LHCN-M2 (cell line): ENCODE data around the gene FDX1. TPM values are rescaled to one million over a fixed set of nuclear protein-coding genes. Genes with fewer than 3 reads are reported as not detected.
"Not testable (repeated sequence)": the region's sequence is repeated elsewhere in the genome, so short reads cannot be mapped to it uniquely, and the experiment has no call there.

ENCODE experiments used
- DNase-seq: peaks from one replicate; pipeline ENCODE4 v3.0.0-alpha.2; 2012; ENCODE audit warnings: low read depth
- polyA plus RNA-seq: library from polyadenylated mRNA; unstranded; fragments of >200 nt; gene quantifications from one replicate; pipeline ENCODE4 v1.2.1, GENCODE V29; 2012; ENCODE audit warnings: missing spikeins
- total RNA-seq: library from RNA; depleted of rRNA; stranded (reverse); fragments of >200 nt; gene quantifications from 2 replicates; pipeline ENCODE4 v1.2.3, GENCODE V29; 2014; rRNA removed

The FDX1 gene
- total RNA-seq = 18.0 and 19.5 TPM in 2 replicates
- 7.1 TPM for polyA plus RNA-seq

DNA sequence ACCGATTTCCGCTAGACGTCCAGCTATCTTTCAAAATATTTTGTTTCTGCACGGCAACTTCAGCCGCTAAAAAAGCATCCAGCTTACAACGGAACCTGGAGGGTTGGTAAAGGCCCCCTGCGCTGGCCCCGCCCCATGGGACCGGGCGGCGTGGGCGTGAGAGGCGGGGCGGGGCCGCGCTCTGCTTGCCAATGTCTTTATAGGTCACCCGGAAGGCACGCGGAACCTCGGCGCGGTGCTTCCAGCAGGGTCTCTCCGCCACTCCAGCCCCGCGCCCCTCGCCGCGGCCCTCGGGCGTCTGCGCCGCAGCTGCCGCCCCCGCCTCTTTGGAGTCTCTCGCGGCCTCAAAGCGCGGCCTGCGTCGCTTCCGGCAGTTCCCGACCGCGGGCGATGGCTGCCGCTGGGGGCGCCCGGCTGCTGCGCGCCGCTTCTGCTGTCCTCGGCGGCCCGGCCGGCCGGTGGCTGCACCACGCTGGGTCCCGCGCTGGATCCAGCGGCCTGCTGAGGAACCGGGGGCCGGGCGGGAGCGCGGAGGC lies at the start of gene FDX1:
Gene FDX1 (plus strand): TSS at position 218 of the 536 bp plus-strand sequence. CDS start 173 bp downstream, at position 391.
- peak; percentile 75 for DNase-seq

DNA sequence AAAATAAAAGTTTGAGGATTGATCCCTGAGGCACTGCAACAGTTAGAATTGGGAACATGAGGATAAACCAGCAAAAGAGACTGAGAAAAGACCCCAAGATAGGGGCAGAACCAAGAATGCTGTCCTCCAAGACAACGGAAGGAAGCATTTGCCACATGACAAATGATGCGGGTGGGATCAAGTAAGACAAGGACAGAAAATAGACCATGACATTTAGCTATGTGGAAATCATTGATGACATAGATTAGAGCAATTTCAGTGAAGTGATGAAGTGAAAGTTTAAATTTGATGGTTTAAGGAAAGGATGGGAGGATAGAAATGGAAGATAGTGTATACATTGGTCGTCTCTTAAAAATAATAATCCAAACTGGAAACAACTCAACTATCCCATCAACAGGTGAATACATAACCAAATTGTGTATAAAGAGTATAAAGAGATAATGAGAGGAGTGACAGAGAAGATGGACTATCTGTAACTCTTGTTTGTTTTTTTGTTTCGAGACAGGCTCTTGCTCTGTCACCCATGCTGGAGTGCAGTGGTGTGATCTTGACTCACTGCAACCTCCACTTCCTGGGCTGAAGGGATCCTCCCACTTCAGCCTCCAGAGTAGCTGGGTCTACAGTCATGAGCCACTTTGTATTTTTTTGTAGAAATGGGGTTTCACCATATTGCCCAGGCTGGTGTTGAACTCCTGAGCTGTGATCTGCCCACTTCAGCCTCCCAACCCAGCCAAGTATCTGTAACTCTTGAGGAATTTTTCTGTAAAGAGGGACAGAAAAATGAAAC lies 48.7 kb upstream of the FDX1 start:
- DNase-seq = no peak

- not testable (repeated sequence) for DNase-seq
Measured at GRCh38 chr11:110388231-110388630, 41.5 kb upstream of the FDX1 start.

DNA sequence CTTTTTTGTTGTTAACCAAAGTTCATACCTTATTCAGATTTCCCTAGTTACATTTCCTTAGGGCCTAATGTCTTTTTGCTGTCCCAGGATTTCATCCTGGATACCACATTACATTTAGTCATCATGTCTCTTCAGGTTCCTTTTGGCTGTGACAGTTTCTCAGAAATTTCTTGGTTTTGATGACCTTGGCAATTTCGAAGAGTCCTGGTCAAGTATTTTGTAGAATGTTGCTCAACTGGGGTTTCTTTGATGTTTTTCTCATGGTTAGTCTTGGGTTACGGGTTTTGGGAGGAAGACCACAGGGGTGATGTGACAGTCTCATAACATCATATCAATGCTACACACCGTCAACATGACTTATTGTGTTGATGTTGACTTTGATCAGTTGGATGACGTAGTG lies 39.8 kb upstream of the FDX1 start:
- no peak for DNase-seq

DNA sequence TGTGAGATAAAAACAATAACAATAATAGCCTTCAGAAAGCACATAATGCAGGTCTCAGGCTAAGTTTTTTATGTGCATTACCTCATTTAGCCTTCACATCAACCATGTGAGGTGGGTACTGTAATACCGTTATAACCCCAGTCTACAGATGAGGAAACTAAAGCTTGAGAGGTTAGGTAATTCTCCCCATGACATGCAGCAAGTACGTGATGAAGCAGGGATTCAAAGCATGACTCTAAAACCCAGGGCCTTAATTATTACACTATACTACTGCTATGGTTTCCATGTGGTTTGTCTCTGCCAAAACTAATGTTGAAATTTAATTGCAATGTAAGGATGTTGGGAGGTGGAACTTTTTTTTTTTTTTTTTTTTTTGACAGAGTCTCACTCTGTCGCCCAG lies 37.7 kb upstream of the FDX1 start:
- no peak for DNase-seq

- not testable (repeated sequence) for DNase-seq
Measured at GRCh38 chr11:110397668-110398286, 32.0 kb upstream of the FDX1 start.

DNA sequence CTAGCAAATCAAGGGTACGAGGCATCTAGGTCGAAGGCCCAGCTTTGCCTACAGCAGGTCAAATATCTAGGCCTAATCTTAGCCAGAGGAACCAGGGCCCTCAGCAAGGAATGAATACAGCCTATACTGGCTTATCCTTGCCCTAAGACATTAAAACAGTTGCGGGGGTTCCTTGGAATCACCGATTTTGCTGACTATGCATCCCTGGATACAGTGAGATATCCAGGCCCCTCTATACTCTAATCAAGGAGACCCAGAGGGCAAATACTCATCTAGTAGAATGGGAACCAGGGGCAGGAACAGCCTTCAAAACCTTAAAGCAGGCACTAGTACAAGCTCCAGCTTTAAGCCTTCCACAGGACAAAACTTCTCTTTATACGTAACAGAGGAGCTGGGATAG lies 26.2 kb upstream of the FDX1 start:
- DNase-seq = not testable (repeated sequence)

- DNase-seq = not testable (repeated sequence)
Measured at GRCh38 chr11:110405636-110406035, 24.1 kb upstream of the FDX1 start.

DNA sequence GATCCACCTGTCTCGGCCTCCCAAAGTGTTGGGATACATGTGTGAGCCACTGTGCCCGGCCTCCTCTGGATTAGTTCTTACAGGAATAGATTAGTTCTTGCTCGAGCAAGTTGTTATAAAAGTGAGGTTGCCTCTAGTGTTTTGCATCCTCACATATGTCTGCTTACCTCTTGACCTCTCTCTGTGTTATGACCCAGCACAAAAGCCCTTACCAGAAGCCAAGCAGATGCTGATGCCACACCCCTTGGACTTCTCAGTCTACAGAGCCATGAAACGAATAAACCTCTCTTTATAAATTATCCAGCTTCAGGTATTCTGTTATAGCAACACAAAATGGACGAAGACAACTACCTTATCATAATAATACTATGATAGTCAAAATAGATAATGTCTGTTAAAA lies 22.4 kb upstream of the FDX1 start:
- no peak for DNase-seq

DNA sequence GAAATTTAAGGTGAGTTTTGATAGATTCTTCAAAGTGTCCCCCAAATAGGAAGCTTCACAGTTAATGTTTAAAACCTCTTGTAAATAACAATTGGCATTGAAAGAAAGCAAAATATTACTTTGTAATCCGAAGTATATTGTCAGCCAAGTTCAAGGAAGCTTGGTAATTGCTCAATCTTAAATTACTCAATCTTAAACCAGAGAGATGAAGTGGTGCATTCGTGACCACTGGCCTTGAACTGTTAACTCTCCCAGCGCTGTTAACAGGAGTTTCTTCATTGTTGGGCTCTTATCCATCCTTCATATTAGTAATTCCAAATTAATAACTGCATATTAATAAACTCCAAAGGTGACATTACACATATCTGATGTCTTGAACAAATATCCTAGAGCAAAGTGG lies 20.6 kb upstream of the FDX1 start:
- peak; percentile 10 for DNase-seq

DNA sequence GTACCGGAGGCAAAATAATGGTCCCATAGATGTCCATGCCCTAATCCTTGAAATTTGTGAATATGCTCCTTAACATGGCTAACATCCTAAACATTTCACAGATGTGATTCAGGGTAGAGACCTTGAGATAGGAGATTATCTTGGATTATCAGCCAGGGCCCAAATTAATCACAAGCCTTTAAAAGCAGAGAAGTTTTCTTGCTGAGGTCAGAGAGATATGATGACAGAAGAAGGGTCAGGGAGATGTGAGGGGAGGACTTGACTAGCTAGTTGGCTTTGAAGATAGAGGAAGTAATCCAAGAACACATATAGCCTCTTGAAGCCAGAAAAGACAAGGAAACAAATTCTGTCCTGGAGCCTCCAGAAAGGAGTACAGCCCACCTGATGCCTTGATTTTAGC lies 19.1 kb upstream of the FDX1 start:
- no peak for DNase-seq

- DNase-seq = no peak
Measured at GRCh38 chr11:110415081-110415480, 14.7 kb upstream of the FDX1 start.

- not testable (repeated sequence) for DNase-seq
Measured at GRCh38 chr11:110421658-110422057, 8.1 kb upstream of the FDX1 start.

DNA sequence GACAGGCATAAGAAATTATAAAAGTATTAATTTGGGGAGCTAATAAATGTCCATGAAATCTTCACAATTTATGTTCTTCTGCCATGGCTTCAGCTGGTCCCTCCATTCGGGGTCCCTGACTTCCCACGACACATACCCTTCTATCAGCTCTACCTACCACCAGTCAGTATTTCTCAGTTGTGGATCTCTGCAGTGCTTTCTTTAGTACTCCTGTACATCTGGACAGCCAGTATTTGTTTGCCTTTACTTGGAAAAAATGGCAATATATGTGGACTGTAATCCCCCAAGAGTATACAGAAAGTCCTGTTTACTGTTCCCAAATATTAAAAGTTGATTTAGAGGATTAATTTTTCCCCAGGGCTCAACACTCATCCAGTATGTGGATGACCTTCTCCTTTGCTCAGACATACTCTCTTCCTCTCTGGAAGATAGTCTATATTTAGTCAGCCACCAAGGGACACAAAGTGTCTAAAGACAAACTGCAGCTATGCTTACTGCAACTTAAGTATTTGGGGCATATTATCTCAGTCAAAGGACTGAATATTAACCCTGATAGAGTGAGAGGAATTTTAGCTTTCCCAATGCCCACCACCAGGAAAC lies 7.3 kb upstream of the FDX1 start:
- DNase-seq = no peak

- DNase-seq = peak; percentile 6
Measured at GRCh38 chr11:110424775-110425444, 4.8 kb upstream of the FDX1 start.

GRCh38 chr11:110425751-110426545 lies 3.8 kb upstream of the FDX1 start:
- peak; percentile 74 for DNase-seq

- DNase-seq = no peak
Measured at GRCh38 chr11:110428040-110428439, 1.7 kb upstream of the FDX1 start.

DNA sequence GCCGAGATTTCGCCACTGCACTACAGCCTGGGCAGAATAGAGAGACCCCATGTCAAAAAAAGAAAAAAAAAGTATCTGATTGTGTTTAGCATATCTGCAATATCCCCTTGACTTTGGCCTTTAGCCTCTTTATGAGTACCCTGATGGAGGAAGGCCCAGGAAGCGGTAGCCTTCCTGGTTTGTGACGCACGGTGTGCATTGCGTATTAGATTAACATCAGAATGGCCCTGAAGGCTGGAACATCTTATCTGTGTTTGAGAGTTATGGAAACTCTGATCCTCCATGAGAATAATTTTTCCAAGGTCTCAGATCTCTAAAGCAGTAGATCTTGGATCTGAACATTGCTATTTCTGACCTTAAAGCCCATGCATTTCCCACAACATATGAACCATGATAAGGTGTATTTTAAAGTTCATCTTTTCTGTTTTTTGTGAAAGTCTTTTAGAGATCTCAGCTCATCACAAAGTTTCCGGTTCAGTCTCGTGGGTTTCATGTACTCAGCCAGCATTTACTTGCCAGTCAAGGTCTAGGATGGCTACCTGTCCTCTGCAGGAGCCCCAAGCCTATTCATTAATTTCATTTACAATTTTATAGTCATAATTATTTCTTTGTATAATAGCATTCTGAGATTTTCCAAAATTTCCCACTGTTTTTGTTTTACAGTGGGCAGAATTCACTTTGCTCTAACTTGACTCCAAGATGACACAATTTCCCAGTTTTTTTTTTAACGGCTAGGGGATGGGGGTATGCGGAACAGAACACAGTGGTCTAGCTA lies 605 bp upstream of the FDX1 start:
- no peak for DNase-seq

- DNase-seq = peak; percentile 6
Measured at GRCh38 chr11:110430267-110431050, 711 bp downstream of the FDX1 start.
